ENCODE results near the gene OR7D4.
"Not testable (repeated sequence)": the region's sequence is repeated elsewhere in the genome, so short reads cannot be mapped to it uniquely, and the experiment has no call there.

Gene OR7D4

DNA sequence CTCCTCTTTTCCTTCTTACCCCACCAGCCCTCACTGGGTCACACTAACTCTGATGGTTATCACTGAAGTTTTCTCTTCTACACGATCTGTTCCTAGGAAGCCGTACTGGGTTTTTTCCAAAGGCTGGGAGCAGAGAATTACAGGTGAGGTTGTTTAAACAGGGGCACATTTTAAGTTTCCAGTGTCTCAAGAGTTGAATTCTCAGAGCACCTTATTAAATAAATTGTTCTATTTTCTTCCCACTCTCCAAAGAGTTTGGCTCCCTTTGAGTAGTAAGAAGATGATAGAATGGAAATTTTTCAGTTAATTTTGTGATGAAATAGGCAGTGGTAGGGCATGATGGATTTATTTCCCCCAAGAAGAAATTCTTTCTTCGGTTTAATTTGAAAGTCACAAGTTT, at the start of gene OR7D4:
Gene OR7D4 (minus strand): TSS at position 101 of the 400 bp plus-strand sequence. CDS start 4,752 bp downstream, outside the sequence.
- in situ Hi-C loops (cut with MboI; ENCODE audit: low sequenced_read_pairs), result no loop called here

- in situ Hi-C loops (cut with MboI; ENCODE audit: low sequenced_read_pairs), result no loop called here
Measured at GRCh38 chr19:9251236-9251635, 31.8 kb upstream of the OR7D4 start.

DNA sequence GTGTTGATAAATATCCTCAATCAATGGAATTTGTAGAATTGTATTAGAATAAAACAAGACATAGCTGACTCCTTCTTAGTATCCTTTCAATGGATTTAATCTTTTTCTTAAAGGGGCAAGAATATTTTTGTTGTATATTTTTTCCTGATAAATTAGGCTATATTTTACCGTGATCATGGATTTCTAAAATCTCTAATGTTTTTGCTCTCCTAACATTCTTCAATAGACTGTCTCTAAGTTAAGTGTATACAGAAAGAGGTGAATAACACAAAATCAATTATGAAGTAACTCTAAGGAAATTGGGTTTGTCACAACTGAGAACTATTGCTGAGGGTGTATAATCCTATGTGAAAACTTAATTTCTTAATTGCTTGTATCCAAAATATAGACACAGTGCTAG, 31.2 kb upstream of the OR7D4 start, which contains the start of gene OR7E24:
Gene OR7E24 (plus strand): TSS at position 301 of the 400 bp plus-strand sequence. CDS start 114 bp downstream, outside the sequence.
- in situ Hi-C loops (cut with MboI; ENCODE audit: low sequenced_read_pairs), result no loop called here

DNA sequence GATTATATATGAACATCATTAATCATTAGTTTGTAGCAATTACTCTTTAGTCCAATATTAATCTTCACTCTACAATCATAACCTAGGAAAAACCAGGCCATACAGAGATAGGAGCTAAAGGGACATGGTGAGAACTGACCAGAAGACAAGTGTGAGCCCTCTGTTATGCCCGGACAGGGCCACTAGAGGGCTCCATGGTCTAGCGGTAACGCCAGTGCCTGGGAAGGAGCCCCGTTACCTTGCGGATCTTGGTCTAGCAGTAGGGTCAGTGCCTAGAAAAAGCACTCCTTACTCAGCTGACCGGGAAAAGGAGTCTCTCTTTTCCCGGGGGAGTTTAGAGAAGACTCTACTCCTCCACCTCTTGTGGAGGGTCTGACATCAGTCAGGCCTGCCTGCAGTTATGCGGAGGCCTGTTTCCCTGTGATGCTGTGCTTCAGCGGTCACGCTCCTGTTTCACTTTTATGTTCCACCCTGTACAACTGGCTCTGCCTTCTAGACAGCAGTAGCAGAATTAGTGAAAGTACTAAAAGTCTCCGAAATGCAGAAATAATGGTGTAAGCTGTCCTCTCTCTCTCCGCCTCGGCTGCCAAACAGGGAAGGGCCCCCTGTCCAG, 13.8 kb downstream of the OR7D4 start:
- in situ Hi-C loops (cut with MboI; ENCODE audit: low sequenced_read_pairs), result no loop called here

- in situ Hi-C loops (cut with MboI; ENCODE audit: low sequenced_read_pairs), result not testable (repeated sequence)
Measured at GRCh38 chr19:9198044-9198443, 21.3 kb downstream of the OR7D4 start.

- in situ Hi-C loops (cut with MboI; ENCODE audit: low sequenced_read_pairs), result no loop called here
Measured at GRCh38 chr19:9189535-9189934, 29.9 kb downstream of the OR7D4 start.

- in situ Hi-C loops (cut with MboI; ENCODE audit: low sequenced_read_pairs), result no loop called here
Measured at GRCh38 chr19:9187191-9187590, 32.2 kb downstream of the OR7D4 start.

DNA sequence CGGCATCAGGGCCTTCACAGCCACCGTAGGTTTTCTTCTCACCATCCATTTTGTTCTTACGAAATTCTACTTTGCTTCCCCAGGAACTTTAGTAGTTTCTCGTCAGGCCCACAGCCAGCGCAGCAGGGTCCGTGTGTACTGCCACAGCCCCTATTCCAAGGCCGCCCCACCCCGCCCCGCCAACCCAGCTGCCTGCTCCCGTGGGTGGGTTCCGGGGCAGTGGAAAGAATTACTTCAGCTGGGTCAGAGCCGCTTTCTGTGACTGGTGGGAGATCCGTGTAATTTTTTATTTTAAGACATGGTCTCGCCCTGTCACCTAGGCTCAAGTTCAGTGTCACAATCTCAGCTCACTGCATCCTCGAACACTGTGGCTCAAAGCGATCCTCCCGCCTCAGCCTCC, 36.4 kb downstream of the OR7D4 start:
- in situ Hi-C loops (cut with MboI; ENCODE audit: low sequenced_read_pairs), result no loop called here

- in situ Hi-C loops (cut with MboI; ENCODE audit: low sequenced_read_pairs), result no loop called here
Measured at GRCh38 chr19:9178901-9179300, 40.5 kb downstream of the OR7D4 start, which contains the start of gene OR7D2. OR7D2 (plus strand) TSS chr19:9178979; CDS start chr19:9185782, 6,803 bp downstream.

- in situ Hi-C loops (cut with MboI; ENCODE audit: low sequenced_read_pairs), result no loop called here
Measured at GRCh38 chr19:9175326-9175725, 44.1 kb downstream of the OR7D4 start.

- in situ Hi-C loops (cut with MboI; ENCODE audit: low sequenced_read_pairs), result no loop called here
Measured at GRCh38 chr19:9171393-9171991, 47.9 kb downstream of the OR7D4 start.

- in situ Hi-C loops (cut with MboI; ENCODE audit: low sequenced_read_pairs), result no loop called here
Measured at GRCh38 chr19:9166846-9167245, 52.5 kb downstream of the OR7D4 start.

GRCh38 chr19:9165261-9165660, 54.1 kb downstream of the OR7D4 start:
- in situ Hi-C loops (cut with MboI; ENCODE audit: low sequenced_read_pairs), result no loop called here

GRCh38 chr19:9161427-9161826, 58.0 kb downstream of the OR7D4 start:
- in situ Hi-C loops (cut with MboI; ENCODE audit: low sequenced_read_pairs), result no loop called here

Measured in HL-60/S4 treated with phorbol 12-myristate 13-acetate at 8.2 ng/mL for 4 days and 3 days (cell line).